Measurements from ENCODE around the gene ORAI3. TPM values are rescaled to one million over a fixed set of nuclear protein-coding genes. Genes with fewer than 3 reads are reported as not detected.

ORAI3 gene
- polyA plus RNA-seq, 1 donor = 9.8 TPM

DNA sequence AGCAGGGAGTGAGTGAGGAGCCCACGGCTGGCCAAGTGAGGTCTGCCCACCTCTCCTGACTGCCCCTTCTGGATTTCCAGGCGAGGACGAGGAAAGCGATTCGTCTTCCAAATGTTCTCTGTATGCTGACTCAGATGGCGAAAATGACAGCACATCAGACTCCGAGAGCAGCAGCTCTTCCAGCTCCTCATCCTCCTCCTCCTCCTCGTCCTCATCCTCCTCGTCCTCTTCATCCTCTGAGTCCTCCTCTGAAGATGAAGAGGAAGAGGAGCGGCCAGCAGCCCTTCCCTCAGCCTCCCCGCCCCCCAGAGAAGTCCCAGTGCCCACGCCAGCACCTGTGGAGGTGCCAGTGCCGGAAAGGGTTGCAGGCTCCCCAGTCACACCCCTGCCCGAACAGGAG lies 22.4 kb downstream of the ORAI3 start:
- no peak for DNase-seq

GRCh38 chr16:30972872-30973271 lies 24.0 kb downstream of the ORAI3 start:
- DNase-seq = no peak

DNA sequence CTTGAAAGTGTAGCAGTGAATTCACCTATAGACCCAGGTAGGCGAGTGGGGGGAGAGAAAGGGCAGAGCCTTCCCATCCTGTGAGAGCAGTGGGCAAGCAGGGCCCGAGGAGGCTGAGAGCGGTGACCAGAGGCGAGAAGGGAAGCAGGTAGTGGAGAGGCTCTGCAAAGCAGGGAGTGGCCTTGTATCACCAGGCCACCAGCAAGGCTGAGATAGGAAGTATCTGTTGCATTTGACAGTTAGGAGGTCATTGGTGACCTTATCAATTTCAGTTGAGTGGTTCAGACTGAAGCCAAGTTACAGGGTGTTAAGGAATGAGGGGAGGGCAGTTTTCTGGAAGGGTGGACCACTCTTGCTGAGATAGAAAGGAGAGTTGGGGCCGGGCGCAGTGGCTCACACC lies 25.5 kb downstream of the ORAI3 start:
- no peak for DNase-seq

DNA sequence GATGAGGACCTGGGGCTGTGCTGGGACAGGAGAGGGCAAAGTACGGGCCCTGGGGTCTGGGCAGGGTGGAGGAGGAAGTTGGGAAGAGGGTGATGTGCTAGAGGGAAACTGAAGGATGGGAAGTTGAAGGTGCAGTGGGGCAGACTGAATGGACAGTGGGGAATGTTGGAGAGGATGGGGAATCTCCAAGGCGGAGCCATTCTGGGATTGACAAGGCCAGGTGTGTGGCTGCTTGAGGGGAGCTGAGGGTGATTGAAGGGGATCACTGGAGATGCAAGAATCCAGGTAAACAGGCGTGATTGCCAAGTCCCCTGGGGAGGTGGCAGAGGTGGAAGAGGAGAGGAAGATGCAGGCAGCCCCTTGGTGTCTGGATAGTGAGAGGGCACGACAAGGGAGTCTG lies 27.6 kb downstream of the ORAI3 start:
- no peak for DNase-seq

DNA sequence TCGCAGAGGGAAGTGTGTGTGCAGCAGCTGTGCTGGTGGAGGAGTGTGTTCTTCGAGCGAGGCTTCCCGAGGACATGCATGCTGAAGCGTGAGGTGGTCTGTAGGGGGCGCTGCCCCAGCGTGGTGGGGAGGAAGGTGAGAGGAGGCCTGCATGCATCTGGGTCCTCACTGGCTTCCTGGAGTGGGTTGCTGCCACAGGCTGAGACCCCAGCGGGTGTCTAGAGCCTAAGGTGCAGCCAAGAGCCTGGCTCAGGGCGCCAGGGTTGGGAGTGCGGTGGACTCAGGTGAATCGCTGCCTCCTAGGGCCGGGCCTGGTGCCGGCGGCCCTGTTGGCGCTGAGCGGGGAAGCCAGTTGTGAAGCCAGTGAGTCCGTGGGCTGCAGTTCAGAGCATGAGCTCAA lies 28.6 kb downstream of the ORAI3 start:
- DNase-seq = no peak

GRCh38 chr16:30979170-30980022 lies 30.5 kb downstream of the ORAI3 start:
- no peak for DNase-seq

- DNase-seq = no peak
Observed at GRCh38 chr16:30980023-30980371, 31.1 kb downstream of the ORAI3 start.

DNA sequence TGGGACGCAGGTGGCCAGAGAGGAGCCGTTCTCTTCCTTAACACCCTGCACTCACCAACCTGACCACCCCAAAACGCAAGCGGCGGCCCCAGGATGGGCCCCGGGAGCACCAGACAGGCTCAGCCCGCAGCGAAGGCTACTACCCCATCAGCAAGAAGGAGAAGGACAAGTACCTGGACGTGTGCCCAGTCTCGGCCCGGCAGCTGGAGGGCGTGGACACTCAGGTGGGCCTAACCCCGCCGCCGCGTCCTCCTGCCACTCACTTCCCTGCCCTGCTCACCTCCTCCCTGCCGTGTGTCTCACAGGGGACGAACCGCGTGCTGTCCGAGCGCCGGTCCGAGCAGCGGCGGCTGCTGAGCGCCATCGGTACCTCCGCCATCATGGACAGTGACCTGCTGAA lies 31.6 kb downstream of the ORAI3 start:
- DNase-seq = no peak

- no peak for DNase-seq
Observed at GRCh38 chr16:30980959-30981358, 32.1 kb downstream of the ORAI3 start.

DNA sequence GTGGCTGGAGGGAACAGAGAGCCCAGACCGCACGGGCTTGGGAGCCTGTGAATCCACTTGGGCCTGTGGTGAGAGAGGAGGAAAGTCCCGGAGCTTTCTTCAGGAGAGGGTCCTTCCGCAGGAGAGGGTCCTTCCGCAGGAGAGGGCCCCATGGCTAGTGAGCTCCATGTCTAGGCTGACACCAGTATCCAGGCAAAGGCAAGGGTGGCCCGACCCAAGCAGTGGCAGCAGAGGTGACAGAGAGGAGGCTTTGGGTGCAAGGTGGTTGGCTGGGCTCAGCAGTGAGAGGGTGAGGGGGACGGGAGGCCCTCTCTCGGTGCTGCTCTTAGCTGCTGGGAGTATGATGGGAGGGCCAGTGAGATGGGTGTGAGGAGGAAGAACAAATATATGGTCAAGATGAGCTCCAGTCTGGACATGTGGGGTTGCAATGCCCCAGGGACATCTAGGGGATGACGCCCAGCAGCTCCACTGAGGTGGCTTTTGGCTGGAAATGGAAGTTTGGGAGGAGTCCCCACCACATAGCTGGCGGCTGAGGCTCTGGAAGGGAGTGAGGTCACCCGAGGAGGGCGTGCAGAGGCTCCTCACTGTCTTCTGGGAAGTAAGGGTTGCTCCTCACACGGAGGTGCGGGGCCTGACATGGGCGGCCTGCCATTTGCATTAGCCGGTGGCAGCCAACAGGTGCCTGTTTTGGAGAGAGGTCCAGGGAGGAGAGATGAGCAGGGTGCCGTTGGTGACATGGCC lies 33.9 kb downstream of the ORAI3 start:
- no peak for DNase-seq

GRCh38 chr16:30983289-30983889 lies 34.5 kb downstream of the ORAI3 start:
- no peak for DNase-seq

- no peak for DNase-seq
Observed at GRCh38 chr16:30983898-30984610, 35.2 kb downstream of the ORAI3 start.

GRCh38 chr16:30984669-30985400 lies 36.0 kb downstream of the ORAI3 start, which contains the start of gene HSD3B7:
TSS of gene HSD3B7 (plus strand) at chr16:30985207. CDS start at chr16:30985659, 452 bp downstream.
- DNase-seq = peak; percentile 87

DNA sequence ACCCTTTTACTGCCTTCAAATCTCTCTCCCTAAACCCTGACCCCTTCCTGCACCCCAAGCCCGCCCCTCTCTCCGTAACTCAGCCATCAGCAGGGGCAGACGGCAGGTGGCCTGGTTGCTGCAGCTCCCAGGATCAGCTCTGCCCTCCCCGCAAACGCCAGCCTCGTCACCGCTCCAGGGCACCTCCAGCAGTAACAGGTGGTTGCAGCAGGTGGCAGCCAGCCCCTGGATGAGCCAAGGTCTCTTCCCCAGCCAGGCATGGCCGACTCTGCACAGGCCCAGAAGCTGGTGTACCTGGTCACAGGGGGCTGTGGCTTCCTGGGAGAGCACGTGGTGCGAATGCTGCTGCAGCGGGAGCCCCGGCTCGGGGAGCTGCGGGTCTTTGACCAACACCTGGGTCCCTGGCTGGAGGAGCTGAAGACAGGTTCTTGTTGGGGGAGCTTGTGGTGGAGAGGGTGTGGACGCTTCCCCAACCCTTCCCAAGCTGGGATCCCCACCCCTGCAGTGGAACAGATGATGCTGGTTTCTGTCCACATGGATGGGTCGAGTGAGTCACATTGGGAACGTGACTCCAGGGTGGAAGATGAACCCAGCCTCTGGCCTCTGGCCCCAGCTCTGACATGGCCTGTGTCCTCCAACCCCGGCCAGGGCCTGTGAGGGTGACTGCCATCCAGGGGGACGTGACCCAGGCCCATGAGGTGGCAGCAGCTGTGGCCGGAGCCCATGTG lies 36.7 kb downstream of the ORAI3 start:
- no peak for DNase-seq

DNA sequence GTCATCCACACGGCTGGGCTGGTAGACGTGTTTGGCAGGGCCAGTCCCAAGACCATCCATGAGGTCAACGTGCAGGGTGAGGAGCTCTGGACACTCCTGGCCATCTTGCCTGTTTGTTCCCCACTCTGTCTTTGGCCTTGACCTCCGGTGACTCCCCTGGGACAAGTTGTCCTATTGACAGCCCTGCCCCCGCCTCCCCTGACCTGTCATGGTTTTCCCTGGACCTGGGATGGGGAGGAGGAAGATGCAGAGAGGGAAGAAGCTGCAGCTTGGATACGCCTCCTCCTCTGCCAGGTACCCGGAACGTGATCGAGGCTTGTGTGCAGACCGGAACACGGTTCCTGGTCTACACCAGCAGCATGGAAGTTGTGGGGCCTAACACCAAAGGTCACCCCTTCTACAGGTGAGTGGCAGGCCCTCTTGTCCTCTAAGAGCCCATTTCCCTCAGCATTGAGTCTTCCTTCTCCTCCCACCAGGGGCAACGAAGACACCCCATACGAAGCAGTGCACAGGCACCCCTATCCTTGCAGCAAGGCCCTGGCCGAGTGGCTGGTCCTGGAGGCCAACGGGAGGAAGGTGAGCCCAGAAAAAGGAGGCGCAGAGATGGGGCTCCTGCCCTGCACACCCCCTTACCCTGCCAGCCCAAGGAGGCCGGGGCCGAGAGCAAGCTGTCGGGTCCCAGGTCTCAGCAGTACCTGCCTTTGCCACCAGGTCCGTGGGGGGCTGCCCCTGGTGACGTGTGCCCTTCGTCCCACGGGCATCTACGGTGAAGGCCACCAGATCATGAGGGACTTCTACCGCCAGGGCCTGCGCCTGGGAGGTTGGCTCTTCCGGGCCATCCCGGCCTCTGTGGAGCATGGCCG lies 37.5 kb downstream of the ORAI3 start:
- no peak for DNase-seq

DNA sequence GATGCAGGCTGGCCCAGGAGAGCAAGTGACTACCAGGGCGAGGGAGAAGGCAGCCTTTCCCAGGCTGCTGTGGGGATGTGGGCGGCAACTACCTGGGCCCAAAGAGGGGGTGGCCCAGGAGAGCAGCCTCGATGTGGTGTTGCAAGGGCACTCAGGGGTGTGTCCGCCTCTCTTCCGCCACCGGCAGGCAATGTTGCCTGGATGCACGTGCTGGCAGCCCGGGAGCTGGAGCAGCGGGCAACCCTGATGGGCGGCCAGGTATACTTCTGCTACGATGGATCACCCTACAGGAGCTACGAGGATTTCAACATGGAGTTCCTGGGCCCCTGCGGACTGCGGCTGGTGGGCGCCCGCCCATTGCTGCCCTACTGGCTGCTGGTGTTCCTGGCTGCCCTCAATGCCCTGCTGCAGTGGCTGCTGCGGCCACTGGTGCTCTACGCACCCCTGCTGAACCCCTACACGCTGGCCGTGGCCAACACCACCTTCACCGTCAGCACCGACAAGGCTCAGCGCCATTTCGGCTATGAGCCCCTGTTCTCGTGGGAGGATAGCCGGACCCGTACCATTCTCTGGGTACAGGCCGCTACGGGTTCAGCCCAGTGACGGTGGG lies 38.8 kb downstream of the ORAI3 start:
- DNase-seq = no peak

GRCh38 chr16:30989469-30990047 lies 40.7 kb downstream of the ORAI3 start:
- DNase-seq = no peak

DNA sequence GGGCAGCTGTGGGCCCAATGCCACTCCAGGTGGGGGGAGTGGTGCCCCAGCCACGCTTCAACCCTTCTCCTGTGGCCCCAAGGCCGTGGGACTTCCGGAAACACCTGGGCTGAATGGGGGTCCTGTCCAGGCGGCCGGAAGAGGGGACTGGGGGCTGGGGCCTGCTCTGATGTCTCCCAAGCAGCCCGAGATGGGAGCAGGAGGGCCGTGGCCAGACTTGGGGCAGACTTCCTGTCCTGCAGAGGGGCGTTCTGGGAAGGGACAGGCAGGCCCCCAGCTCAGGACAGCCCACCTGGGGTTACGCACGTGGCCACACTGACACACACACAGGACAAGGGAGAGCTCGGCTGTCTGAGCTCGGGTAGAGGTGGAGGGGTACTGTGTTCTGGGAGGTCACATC lies 41.2 kb downstream of the ORAI3 start:
- DNase-seq = no peak

DNA sequence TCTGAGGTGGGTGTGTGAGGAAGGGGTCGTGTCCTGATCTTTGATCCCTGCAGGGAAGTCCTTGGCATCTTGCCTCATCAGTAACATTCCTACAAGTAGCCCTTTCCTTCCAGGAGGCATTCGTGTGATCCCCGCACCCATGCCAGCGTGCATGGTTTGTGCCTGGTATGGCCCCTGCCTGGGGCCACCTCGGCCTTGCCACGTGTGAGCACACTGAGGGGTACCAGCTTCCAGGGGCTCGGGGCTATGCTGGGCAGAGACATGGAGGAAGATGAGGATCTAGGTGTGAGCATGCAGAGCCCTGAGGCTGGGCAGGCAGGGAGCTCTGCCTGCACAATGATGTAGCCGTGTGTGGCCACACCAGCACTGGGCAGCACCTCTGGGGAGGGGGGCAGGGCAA lies 42.2 kb downstream of the ORAI3 start:
- no peak for DNase-seq

All from hindlimb muscle (tissue), 1 donor.